ENCODE results near the gene WNT1. TPM values are rescaled to one million over a fixed set of nuclear protein-coding genes. Genes with fewer than 3 reads are reported as not detected.

WNT1 gene
- total RNA-seq, 4 donors from 2014 or later, result not detected

GRCh38 chr12:48990552-48990951 lies 12.4 kb downstream of the WNT1 start:
- Histone ChIP-seq H3K36me3 (no peaks in the 10 kb centered on the region), H3K4me3 (no peak overlapping the region), H3K27me3 (peaks cover 3 to 10% of the 10 kb centered on the region in 2 donors), H3K27ac (no peak overlapping the region), H3K4me1 (peaks cover 0 to 7% of the 10 kb centered on the region in 2 donors), H3K9me3 (no peaks in the 10 kb centered on the region)
- TF ChIP-seq POLR2A (IDR thresholded peaks at IDR 0.05) (no peak), CTCF (IDR thresholded peaks at IDR 0.05) (no peak)
- no peak for DNase-seq
- intact Hi-C loops (cut with DNase I; ENCODE audit: low total_unique reads), result no loop called here

- Histone ChIP-seq H3K27ac (no peak overlapping the region), H3K4me3 (no peak overlapping the region), H3K36me3 (no peaks in the 10 kb centered on the region), H3K9me3 (no peaks in the 10 kb centered on the region), H3K27me3 (peaks cover 3 to 10% of the 10 kb centered on the region in 2 donors), H3K4me1 (peaks cover 0 to 7% of the 10 kb centered on the region in 2 donors)
- intact Hi-C loops (cut with DNase I; ENCODE audit: low total_unique reads), result no loop called here
- DNase-seq, result no peak
- TF ChIP-seq CTCF (IDR thresholded peaks at IDR 0.05) (no peak), POLR2A (IDR thresholded peaks at IDR 0.05) (no peak)
Measured at GRCh38 chr12:48991247-48992050, 13.3 kb downstream of the WNT1 start.

- Histone ChIP-seq H3K4me3 (no peak overlapping the region), H3K9me3 (no peaks in the 10 kb centered on the region), H3K36me3 (no peaks in the 10 kb centered on the region), H3K4me1 (peaks cover 0 to 22% of the 10 kb centered on the region in 2 donors), H3K27ac (no peak overlapping the region), H3K27me3 (peaks cover 10 to 21% of the 10 kb centered on the region in 2 donors)
- no peak for TF ChIP-seq CTCF (IDR thresholded peaks at IDR 0.05)
- no peak for TF ChIP-seq POLR2A (IDR thresholded peaks at IDR 0.05)
- no peak for DNase-seq
- intact Hi-C loops (cut with DNase I; ENCODE audit: low total_unique reads), result no loop called here
Measured at GRCh38 chr12:48993787-48994186, 15.7 kb downstream of the WNT1 start.

- H3K4me1 ChIP-seq, result peaks cover 0 to 28% of the 10 kb centered on the region in 2 donors
- no peaks in the 10 kb centered on the region for H3K9me3 ChIP-seq
- H3K36me3 ChIP-seq, result no peaks in the 10 kb centered on the region
- peaks cover 13 to 27% of the 10 kb centered on the region in 2 donors for H3K27me3 ChIP-seq
- H3K4me3 ChIP-seq, result no peak overlapping the region
- TF ChIP-seq POLR2A (IDR thresholded peaks at IDR 0.05) (no peak), CTCF (IDR thresholded peaks at IDR 0.05) (no peak)
- intact Hi-C loops (cut with DNase I; ENCODE audit: low total_unique reads), result no loop called here
- no peak overlapping the region for H3K27ac ChIP-seq
- no peak for DNase-seq
Measured at GRCh38 chr12:48994224-48995085, 16.3 kb downstream of the WNT1 start.
